HuH-7.5 (cell line): ENCODE results near the gene SUGP2.

Source experiments
- DNase-seq: peaks from one replicate; pipeline ENCODE4 v3.0.0; 2011; ENCODE audit warnings: low spot score

SUGP2 gene

GRCh38 chr19:19033426-19034203 is at the start of gene SUGP2, which contains the start of gene ARMC6:
Gene SUGP2, minus strand, starts transcription at chr19:19033517. Its CDS starts 2,446 bp downstream, at chr19:19031071.
Gene ARMC6, plus strand, starts transcription at chr19:19033603. Its CDS starts 607 bp downstream, at chr19:19034210.
- peak; percentile 99 for DNase-seq

- no peak for DNase-seq
These were observed 48.4 kb upstream of the SUGP2 start for GRCh38 chr19:19081642-19082151.

GRCh38 chr19:19079571-19079970 is 46.3 kb upstream of the SUGP2 start:
- no peak for DNase-seq

GRCh38 chr19:19078801-19079200 is 45.5 kb upstream of the SUGP2 start:
- DNase-seq, result no peak

GRCh38 chr19:19077103-19077502 is 43.8 kb upstream of the SUGP2 start:
- no peak for DNase-seq

- no peak for DNase-seq
These were observed 43.2 kb upstream of the SUGP2 start for GRCh38 chr19:19076476-19076875.

GRCh38 chr19:19075126-19075525 is 41.8 kb upstream of the SUGP2 start:
- no peak for DNase-seq

GRCh38 chr19:19074196-19074882 is 41.0 kb upstream of the SUGP2 start:
- no peak for DNase-seq

GRCh38 chr19:19071897-19072296 is 38.6 kb upstream of the SUGP2 start:
- no peak for DNase-seq

- DNase-seq, result no peak
These were observed 35.6 kb upstream of the SUGP2 start for GRCh38 chr19:19068659-19069654.

DNA sequence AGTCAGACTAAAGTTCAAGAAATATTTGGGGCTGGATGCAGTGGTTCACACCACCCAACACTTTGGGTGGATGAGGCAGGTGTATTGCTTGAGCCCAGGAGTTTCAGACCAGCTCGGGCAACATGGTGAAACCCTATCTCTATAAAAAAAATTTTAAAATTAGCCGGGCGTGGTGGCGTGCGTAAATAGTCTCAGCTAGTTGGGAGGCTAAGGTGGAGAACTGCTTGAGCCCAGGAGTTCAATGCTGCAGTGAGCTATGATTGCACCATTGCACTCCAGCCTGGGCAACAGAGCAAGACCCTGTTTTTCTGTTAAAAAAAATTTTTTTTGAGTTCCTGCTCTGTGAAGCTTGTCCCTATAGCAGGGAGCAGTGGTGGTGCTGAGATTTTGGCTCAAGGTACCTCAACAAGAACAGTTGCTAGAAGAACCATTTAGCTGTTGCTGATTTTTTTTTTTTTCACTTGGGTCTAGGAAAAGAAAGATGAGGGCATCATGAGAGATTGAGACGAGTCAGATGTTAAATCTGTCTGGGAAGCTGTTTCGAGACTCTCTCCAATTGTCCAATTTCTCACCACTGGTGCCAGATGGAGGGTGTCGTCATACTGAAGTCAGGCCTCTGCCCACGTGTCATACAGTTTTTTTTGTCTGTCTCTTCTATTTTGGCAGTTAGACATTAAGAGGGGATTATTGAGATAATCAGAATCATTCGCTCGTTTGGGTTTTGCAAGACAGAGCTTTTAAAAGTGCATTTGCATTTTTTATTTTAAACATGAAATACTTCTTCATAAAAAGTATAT is 34.2 kb upstream of the SUGP2 start:
- DNase-seq, result no peak

DNA sequence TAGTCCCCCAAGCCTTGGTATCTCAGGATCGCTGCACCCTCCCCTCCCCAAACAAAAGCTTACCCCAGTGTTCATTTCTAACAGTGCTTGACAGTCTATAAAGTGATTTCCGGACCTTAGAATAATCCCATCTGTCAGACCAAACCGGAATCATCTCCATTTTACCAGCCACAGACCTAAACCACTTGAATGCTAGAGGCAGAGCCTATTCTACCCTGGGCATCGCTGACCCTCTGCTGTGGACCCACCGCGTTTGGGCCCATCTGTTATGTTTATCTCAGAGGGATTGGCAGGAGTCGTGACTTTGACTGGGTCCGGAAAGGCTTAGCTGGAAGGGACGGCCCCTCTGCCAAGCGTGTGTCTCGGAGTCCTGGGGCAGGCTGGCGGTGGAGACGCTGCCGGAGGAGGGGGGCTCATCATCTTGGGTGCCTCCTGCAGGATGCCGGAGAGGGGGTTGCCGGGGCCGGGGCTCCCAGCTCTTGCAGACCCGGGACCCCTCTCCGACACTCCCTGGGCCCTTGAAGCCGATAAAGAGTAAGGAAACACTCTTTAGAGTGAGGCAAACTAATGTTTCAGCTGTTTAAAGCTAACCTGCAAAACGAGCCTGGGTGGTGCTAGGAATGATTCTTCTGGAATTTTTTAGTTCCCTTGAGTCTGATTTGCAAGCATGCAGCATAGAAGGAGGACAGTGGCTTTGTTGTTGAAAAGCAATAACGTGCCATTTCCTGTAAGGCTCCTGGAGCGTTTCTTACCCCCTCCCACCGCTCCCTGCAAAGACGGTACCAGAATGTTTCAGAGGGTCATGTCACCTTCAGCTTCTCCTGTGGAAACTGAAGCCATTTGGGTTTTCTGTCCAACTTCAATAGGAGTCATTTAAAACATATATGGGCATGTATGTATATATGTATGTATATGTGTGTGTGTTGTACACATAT is 31.8 kb upstream of the SUGP2 start:
- DNase-seq, result peak; percentile 63

DNA sequence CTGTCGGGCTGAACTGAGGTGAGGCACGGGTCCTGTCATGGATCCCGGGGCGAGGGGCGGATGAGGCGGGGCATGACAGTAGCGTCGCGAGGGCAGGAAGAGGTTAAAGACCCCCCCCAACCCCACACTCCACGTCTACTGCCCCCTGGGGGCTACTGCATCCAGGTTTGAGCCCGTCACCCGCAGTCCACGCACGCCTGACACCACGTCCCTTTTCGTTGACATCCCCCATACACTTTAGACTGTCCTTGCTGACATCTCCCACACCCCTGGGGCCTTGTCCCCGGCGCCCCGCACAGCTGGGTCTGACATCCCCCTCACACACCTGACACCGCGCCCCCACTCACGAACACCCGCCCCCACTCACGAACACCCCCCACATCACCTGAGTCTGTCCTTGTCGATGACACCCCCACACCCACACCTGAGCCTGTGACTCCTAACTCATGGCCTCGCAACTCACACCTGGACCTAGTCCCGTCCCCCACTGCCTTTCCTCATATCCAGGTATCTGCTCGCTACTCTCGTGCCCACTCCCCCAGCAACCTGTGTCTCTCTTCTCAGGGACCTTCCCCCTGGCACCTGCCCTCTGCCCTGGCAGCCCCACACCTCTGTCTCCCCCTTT is 30.9 kb upstream of the SUGP2 start:
- peak; percentile 92 for DNase-seq

GRCh38 chr19:19063183-19064097 is 30.1 kb upstream of the SUGP2 start, which contains the start of gene SLC25A42:
Gene SLC25A42, plus strand, starts transcription at chr19:19063994. Its CDS starts 32,131 bp downstream, at chr19:19096125.
- DNase-seq, result peak; percentile 100

DNA sequence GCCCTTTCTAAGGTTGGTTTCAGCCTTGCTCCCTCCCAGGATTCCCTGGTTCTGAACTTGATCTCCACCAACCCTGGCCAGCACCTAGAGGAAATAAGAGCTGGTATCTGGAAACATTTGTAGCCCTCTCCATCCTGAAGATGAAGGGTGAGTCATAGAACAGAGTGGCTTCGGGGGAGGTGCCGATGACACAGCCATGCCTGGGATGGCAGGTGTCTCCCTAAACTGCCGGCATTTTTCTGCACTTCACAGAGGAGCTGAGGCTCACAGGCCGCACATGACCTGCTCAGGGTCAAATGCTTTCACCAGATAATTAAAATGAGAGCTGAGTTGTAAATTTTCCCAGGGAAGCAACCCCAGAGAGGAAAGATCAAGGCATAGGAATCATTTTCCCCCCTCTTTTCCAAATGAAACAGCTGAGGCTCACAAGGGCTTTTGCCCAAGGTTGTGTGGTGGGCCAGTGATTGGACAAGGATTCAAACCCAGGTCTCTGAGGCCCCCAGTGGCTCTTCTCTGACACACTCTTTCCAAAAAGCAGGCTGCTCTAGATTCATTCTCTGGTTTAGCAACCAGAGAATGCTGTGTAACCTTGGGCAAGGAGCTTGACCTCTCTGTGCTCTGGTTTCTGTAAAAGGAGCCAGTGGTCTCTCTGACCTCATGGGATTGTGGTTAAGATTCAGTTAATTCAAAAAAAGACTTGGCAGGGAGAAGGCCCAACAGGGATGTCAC is 29.3 kb upstream of the SUGP2 start:
- DNase-seq, result no peak

DNA sequence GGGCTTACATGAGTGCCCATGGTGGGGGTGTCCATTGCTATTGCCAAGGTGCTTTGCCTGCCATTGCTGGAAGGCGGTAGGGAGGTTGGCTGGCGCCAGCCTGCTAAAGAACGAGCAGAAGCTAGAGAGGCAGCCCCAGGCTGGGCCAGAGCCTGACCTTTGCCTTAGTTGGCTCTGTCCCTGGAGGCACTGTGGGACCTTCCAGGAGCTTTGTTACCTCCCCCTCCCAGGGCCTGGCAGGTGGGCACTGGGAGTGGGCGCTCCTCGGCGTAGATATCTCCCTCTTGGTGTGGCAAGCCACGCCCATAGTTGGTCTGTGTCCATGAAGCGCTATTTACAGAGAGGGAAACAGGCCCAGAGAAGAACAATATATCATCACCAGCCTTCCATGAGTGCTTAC is 28.2 kb upstream of the SUGP2 start:
- DNase-seq, result no peak

GRCh38 chr19:19059837-19060611 is 26.7 kb upstream of the SUGP2 start:
- no peak for DNase-seq
